ENCODE data around the gene SAMD5.

DNA sequence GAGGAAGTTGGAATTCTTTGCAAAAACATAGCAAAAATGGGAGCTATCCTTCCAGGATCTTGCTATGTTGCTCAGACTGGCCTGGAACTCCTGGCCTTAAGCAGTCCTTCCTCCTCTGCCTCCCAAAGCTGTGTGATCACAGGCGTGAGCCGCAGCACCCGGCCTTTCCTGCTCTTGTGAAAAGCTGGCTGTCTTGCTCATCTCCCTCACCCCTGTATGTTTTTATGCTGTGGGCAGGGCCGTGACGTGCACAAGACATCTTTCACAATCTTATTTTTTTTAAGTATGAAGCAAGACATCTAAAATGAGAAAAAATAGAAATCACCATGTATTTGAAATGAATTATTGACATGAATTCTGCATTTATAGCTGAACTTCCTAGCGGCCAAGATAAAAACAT is 110.4 kb downstream of the SAMD5 start:
- no peak for TF ChIP-seq POLR2A (IDR thresholded peaks at IDR 0.05)
- TF ChIP-seq, protein P1, sequence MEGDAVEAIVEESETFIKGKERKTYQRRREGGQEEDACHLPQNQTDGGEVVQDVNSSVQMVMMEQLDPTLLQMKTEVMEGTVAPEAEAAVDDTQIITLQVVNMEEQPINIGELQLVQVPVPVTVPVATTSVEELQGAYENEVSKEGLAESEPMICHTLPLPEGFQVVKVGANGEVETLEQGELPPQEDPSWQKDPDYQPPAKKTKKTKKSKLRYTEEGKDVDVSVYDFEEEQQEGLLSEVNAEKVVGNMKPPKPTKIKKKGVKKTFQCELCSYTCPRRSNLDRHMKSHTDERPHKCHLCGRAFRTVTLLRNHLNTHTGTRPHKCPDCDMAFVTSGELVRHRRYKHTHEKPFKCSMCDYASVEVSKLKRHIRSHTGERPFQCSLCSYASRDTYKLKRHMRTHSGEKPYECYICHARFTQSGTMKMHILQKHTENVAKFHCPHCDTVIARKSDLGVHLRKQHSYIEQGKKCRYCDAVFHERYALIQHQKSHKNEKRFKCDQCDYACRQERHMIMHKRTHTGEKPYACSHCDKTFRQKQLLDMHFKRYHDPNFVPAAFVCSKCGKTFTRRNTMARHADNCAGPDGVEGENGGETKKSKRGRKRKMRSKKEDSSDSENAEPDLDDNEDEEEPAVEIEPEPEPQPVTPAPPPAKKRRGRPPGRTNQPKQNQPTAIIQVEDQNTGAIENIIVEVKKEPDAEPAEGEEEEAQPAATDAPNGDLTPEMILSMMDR (IDR thresholded peaks at IDR 0.05 in 8 of 11, conservative IDR thresholded peaks at IDR 0.05 in 3 of 11): no peak
- TF ChIP-seq POLR2AphosphoS5 (IDR thresholded peaks at IDR 0.05): no peak
